CD8-positive, alpha-beta memory T cell (primary cell): ENCODE results near the gene RNU1-3. TPM values are rescaled to one million over a fixed set of nuclear protein-coding genes. Genes with fewer than 3 reads are reported as not detected.
"Not testable (repeated sequence)": the region's sequence is repeated elsewhere in the genome, so short reads cannot be mapped to it uniquely, and the experiment has no call there.

Experiments
- CTCF ChIA-PET: fragments of 350-600 bp; sonication (Branson Sonifier 250); formaldehyde crosslinking; loops from one replicate; lab custom pipeline; 2021; ENCODE audit warnings: antibody characterized with exemption; lab: Charles Lee
- POLR2A ChIA-PET: fragments of 350-600 bp; sonication (Branson Sonifier 250); formaldehyde crosslinking; loops from one replicate; lab custom pipeline; 2021; ENCODE audit warnings: antibody characterized with exemption; lab: Charles Lee
- DNase-seq, 5 donors: peaks; one replicate each; pipeline versions ENCODE4 v3.0.0 to v3.0.0-alpha.2; 2020 to 2022; ENCODE audit warnings: mixed read lengths in 1 of 5
- H3K27ac ChIP-seq: one replicate; pipeline ENCODE4 v1.7.0; 2013; ENCODE audit warnings: low read depth, mild to moderate bottlenecking, low read length, moderate library complexity
- H3K27me3 ChIP-seq: 2 replicates; pipeline ENCODE4 v1.7.0; 2013; ENCODE audit warnings: low read length, mild to moderate bottlenecking; ENCODE audit not compliant: insufficient read depth, poor library complexity, severe bottlenecking
- H3K36me3 ChIP-seq: 2 replicates; pipeline ENCODE4 v1.7.0; 2013; ENCODE audit warnings: mild to moderate bottlenecking, low read length, moderate library complexity; ENCODE audit not compliant: insufficient read depth
- H3K4me1 ChIP-seq: 2 replicates; pipeline ENCODE4 v1.7.0; 2013; ENCODE audit warnings: mild to moderate bottlenecking, low read length, moderate library complexity; ENCODE audit not compliant: insufficient read depth
- H3K4me3 ChIP-seq: 2 replicates; pipeline ENCODE4 v1.7.0; 2013; ENCODE audit warnings: mild to moderate bottlenecking, low read length
- H3K9me3 ChIP-seq: 2 replicates; pipeline ENCODE4 v1.7.0; 2013; ENCODE audit warnings: mild to moderate bottlenecking, low read length
- H3K27ac Mint-ChIP-seq, 8 donors: one replicate each; pipeline ENCODE4 v1.8.0; 2020 to 2021; ENCODE audit warnings: mixed read lengths in 8 of 8, mild to moderate bottlenecking in 6 of 8, inconsistent platforms in 3 of 8, moderate library complexity in 3 of 8
- H3K27me3 Mint-ChIP-seq, 2 donors: one replicate each; pipeline ENCODE4 v1.8.0; 2020 to 2021; ENCODE audit warnings: mixed read lengths in 2 of 2, mild to moderate bottlenecking in 1 of 2, moderate library complexity in 1 of 2
- H3K36me3 Mint-ChIP-seq, 3 donors: one replicate each; pipeline ENCODE4 v1.8.0; 2020 to 2021; ENCODE audit warnings: mixed read lengths in 3 of 3, inconsistent platforms in 1 of 3, mild to moderate bottlenecking in 1 of 3
- H3K4me1 Mint-ChIP-seq, 3 donors: one replicate each; pipeline ENCODE4 v1.8.0; 2020 to 2021; ENCODE audit warnings: mixed read lengths in 3 of 3, inconsistent platforms in 1 of 3, mild to moderate bottlenecking in 1 of 3
- H3K4me3 Mint-ChIP-seq, 7 donors: one replicate each; pipeline ENCODE4 v1.8.0; 2020 to 2021; ENCODE audit warnings: mixed read lengths in 7 of 7, mild to moderate bottlenecking in 6 of 7, moderate library complexity in 4 of 7, inconsistent platforms in 2 of 7
- H3K9me3 Mint-ChIP-seq, 5 donors: one replicate each; pipeline ENCODE4 v1.8.0; 2020 to 2022; ENCODE audit warnings: mixed read lengths in 5 of 5, mild to moderate bottlenecking in 3 of 5, moderate library complexity in 2 of 5, inconsistent platforms in 1 of 5
- polyA plus RNA-seq: library from polyadenylated mRNA; unstranded; fragments of 300-500 nt; fragmentation: Illumina TruSeq; gene quantifications from one replicate; pipeline ENCODE4 v1.2.3, GENCODE V29; 2021
- total RNA-seq, 2 experiments: library from RNA; stranded (reverse); gene quantifications; one replicate each; pipeline ENCODE4 v1.2.3, GENCODE V29; 2021

Gene RNU1-3
- total and polyA plus RNA-seq, 3 experiments from 2014 or later, result 1,293 to 1,300 TPM; not detected in 1

DNA sequence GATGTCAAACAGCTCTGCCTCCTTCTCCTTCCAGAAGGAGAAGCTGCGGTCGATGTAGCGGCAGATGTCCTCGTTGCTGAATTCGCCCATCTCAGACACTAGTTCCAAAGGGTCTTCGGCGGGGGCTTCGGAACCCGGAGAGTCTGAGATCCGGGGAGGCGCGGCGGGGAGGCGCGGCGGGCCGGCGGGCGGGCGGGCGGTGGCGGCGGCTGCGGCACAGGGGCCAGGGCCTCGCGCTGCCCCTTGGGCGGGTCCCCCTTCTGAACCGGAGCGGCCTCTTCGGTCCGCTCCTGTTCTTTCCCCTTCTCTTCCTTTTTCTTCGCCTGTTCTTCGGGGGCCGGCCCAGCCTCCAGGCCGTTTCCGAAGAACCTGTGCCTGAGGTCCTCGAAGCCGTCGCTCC lies 25.5 kb upstream of the RNU1-3 start:
- H3K4me3 ChIP-seq, H3K36me3 ChIP-seq, H3K27ac Mint-ChIP-seq, H3K4me3 Mint-ChIP-seq, H3K4me1 ChIP-seq, H3K27me3 ChIP-seq, H3K27me3 Mint-ChIP-seq, H3K9me3 ChIP-seq, H3K4me1 Mint-ChIP-seq, POLR2A ChIA-PET, H3K9me3 Mint-ChIP-seq, H3K36me3 Mint-ChIP-seq, H3K27ac ChIP-seq: not testable (repeated sequence)
- DNase-seq, result peak in 1 of 5 donors; percentile 22
- CTCF ChIA-PET, result interaction anchor here (1.0 to 2.0 kb wide), 2 partner anchors 15 to 17 kb away, joined by 3 to 5 read pairs; no protein-coding TSS in a partner anchor

DNA sequence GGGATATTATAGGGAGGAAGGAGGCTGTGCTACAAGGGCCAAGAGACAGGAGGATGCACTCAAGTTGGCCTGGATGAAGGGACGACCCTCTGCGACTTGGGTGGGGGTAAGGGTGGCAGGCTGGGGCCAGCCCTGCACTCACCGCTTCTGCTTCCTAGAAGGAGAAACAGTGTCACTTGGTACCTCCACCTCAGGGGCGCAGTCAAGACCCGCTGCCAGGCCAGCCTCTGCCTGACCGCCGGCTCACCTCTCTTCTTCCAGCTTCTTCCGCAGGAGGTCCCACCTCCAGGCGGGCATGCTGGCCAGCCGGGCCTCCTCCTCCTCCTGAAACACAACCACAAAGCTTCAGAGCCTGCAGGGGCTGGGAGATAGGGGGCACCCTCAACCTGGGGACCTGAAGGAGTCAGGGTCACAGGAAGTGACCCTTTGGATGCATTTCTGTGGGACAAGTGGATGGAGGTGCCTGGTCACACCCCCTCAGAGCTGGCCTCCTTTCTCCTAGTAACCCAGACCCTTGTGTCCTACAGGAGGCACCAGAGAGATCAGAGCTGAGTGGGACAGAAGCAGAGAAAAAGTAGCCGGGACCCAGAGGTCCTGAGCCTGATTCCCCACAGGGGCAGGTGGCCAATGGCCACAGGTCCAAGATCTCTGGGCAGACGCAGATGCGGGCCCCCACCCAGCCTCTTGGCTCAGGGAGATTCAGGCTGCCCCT lies 24.4 kb upstream of the RNU1-3 start:
- H3K36me3 Mint-ChIP-seq, H3K4me1 Mint-ChIP-seq, H3K27me3 ChIP-seq, H3K27me3 Mint-ChIP-seq, H3K4me1 ChIP-seq, POLR2A ChIA-PET, H3K4me3 ChIP-seq, H3K27ac Mint-ChIP-seq, H3K27ac ChIP-seq, H3K36me3 ChIP-seq, H3K9me3 ChIP-seq, H3K9me3 Mint-ChIP-seq, H3K4me3 Mint-ChIP-seq: not testable (repeated sequence)
- DNase-seq, result peak in 1 of 5 donors; percentile 19
- CTCF ChIA-PET, result interaction anchor here (2.0 kb wide), 1 partner anchor 18 kb away, joined by 5 read pairs; no protein-coding TSS in a partner anchor

DNA sequence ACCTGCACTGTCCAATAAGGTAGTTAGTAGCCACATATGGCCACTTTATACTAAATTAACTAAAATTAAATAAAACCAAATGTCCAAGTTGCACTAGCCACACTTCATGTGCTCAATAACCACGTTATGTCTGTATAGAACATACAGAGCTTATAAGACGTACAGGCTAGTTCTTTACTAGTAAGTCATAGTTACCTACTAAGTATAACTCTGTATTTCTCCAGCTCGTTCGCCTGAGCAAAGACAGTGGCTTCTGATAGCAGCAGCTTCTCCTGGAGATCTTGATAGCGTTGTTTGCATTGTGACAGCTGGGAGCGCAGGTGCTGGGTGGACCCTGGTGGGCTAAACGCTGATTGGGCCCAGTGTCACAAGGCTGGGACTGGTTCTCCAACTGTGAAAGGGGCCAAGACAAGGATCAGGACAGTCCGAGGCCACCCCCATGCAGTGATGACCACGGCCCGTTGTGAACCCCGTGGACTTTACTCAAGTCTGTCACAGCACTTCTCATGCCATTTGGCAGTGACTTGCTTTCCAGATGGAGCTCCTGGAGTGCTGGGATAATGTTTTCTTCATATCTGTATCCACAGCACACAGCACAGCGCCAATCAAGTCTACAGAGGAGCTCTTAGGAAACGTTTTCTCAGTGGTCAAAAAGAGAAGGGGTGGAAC lies 20.5 kb upstream of the RNU1-3 start:
- POLR2A ChIA-PET, H3K9me3 ChIP-seq, DNase-seq, H3K9me3 Mint-ChIP-seq, H3K4me1 Mint-ChIP-seq, H3K36me3 Mint-ChIP-seq, H3K4me1 ChIP-seq, H3K27ac Mint-ChIP-seq, H3K4me3 Mint-ChIP-seq, H3K4me3 ChIP-seq, H3K27me3 Mint-ChIP-seq, H3K36me3 ChIP-seq, H3K27me3 ChIP-seq, H3K27ac ChIP-seq: not testable (repeated sequence)
- CTCF ChIA-PET, result interaction anchor here (0.7 kb wide), 1 partner anchor 22 kb away, joined by 4 read pairs; no protein-coding TSS in a partner anchor

DNA sequence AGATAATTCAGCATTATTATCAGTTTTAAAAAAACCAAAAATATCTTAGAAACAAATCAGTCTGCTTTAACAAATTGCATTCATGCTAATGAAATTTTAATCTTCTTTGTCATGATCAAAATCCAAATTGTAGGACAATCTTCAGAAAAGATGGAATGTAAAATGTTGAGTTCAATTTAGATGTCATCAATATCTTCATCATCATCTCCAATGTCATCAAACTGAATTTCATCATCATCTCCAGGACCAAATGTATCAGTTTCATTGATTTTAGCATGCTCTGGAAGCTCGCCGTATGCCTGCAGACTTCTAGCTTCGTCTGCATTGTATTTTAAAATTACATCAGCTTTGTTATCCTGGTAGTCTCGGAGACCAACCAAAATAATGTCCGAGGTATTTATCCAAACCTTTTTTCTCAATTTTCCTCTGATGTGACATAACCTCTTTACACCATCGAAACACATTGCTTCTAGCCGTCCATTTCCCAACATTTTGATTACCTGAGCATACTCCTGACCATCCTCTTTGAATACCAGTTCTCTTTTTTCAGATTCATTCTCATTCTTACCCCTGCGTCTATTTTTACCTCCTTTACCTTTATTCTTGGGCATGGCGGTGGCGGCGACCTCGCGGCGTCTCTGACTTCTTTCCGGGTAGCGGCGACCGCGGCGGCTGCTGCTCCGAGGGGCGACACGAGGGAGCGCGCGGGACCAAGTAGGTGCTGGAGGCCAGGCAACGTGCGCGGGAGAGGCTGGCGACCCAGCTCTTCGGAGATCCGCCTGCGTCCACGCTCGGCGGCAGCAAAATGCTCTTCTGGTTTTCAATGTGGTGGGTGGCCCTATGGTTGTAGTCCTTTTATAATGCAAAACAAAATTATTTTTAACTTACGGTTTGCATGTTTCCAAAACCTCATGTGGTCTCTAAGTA lies 19.0 kb upstream of the RNU1-3 start:
- H3K36me3 Mint-ChIP-seq, H3K9me3 ChIP-seq, H3K4me1 Mint-ChIP-seq, CTCF ChIA-PET, H3K27ac ChIP-seq, H3K27me3 ChIP-seq, H3K27me3 Mint-ChIP-seq, H3K4me3 ChIP-seq, POLR2A ChIA-PET, H3K4me1 ChIP-seq, H3K36me3 ChIP-seq, H3K27ac Mint-ChIP-seq, DNase-seq, H3K9me3 Mint-ChIP-seq: not testable (repeated sequence)
- peak overlapping the region in 4 of 7 donors; percentile 5 to 58 (median 38) for H3K4me3 Mint-ChIP-seq

DNA sequence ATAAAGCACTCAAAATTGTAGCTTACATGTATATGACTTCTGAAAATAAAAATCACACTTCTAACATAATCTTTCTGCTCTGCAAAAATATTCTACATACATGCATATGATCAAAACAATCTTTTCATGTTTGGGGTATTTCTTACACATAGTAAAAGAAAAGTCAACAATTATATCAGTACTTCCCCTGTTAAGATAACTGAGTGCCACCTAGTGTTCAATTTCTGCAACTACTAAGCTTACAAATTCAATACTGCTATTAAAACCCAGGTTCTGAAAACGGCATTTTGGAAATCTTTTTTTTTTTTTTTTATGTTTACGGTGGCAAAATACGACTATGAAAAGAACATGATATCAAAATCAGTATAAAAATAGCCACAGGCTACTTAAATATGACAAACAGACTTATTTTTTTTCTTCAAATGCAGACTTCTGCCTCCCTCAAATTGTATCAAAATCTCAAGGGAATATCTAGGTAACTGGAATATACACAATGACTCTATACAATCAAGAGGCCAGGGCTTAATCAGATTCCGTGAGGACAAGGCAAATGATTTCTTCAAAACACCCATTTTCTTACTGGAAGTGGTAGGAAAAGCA lies 18.1 kb upstream of the RNU1-3 start:
- peaks cover 5 to 13% of the 10 kb centered on the region in 2 donors for H3K27me3 Mint-ChIP-seq
- CTCF ChIA-PET, H3K4me1 ChIP-seq, H3K36me3 Mint-ChIP-seq, H3K4me3 ChIP-seq, H3K27ac Mint-ChIP-seq, H3K36me3 ChIP-seq, DNase-seq, H3K4me3 Mint-ChIP-seq, H3K9me3 Mint-ChIP-seq, POLR2A ChIA-PET, H3K4me1 Mint-ChIP-seq, H3K27ac ChIP-seq, H3K9me3 ChIP-seq, H3K27me3 ChIP-seq: not testable (repeated sequence)

DNA sequence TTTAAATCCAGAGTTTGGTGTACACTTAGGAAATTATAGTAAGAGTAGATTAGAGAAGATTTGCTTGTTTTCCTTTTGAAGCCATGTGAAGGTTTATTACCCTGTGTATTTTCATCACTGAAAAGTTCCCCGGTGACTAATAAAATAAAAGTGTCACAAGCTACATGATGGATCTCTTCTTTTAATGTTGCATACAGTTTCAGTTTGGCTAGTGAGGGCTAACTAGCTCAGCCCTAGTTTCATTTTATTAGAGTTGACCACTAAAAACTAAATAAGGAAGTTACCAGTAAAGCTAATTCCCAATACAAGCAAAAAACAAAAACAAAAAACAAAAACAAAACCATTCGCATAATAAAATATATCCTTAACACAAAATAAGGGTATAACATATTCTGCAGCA lies 17.4 kb upstream of the RNU1-3 start:
- H3K9me3 Mint-ChIP-seq, H3K36me3 ChIP-seq, POLR2A ChIA-PET, H3K4me3 ChIP-seq, H3K27ac Mint-ChIP-seq, H3K27ac ChIP-seq, H3K4me1 ChIP-seq, DNase-seq, H3K4me1 Mint-ChIP-seq, H3K4me3 Mint-ChIP-seq, H3K27me3 ChIP-seq, CTCF ChIA-PET, H3K36me3 Mint-ChIP-seq, H3K9me3 ChIP-seq: not testable (repeated sequence)
- peaks cover 5 to 13% of the 10 kb centered on the region in 2 donors for H3K27me3 Mint-ChIP-seq

DNA sequence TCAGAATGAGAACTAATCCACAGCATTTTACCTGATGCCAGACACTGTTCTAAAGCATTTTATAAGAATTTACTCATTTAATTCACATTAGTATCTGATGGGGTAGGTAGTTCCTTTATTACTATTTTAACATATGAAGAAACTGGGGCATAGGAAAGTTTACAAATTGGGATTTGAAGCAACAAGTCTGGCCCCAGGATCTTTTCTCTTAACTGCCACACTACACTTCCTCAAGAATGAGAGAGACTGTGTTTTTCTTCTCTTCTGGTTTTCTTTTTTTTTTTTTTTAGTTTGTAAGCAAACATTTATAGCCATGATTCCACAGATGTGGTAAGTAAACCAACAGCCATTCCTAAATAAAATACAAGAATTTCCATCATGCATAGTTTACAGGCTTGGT lies 16.1 kb upstream of the RNU1-3 start:
- CTCF ChIA-PET, H3K9me3 ChIP-seq, DNase-seq, H3K27ac ChIP-seq, POLR2A ChIA-PET, H3K36me3 Mint-ChIP-seq, H3K4me1 ChIP-seq, H3K9me3 Mint-ChIP-seq, H3K36me3 ChIP-seq, H3K4me3 ChIP-seq, H3K27me3 ChIP-seq, H3K27ac Mint-ChIP-seq, H3K4me3 Mint-ChIP-seq: not testable (repeated sequence)
- Mint-ChIP-seq H3K4me1 (peaks cover 8 to 12% (median 12%) of the 10 kb centered on the region in 3 donors), H3K27me3 (peaks cover 5 to 13% of the 10 kb centered on the region in 2 donors)

DNA sequence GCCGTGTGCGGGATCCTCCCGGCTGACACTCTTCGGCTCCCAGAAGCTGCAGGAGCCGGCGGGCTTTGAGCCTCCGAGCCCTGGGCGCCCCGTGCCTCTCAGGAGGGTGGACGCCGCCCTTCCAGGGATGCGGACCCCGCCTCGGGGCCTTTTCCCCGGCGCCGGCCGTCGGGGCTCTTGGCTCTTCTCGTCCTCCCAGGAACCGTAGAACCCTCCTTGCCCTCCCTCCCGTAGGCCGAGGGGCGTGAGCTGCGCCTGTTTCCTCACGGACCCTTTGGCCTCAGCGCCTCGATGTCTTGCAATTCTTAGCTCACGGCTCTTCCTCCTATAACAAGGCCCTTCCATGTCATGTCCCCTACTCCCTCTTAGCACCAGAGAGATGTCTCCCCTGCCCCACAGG lies 13.6 kb upstream of the RNU1-3 start:
- POLR2A ChIA-PET, DNase-seq, H3K27ac Mint-ChIP-seq, H3K4me3 Mint-ChIP-seq, H3K27ac ChIP-seq, H3K36me3 Mint-ChIP-seq, H3K27me3 ChIP-seq, H3K27me3 Mint-ChIP-seq, CTCF ChIA-PET, H3K4me1 ChIP-seq, H3K9me3 ChIP-seq, H3K36me3 ChIP-seq, H3K4me3 ChIP-seq, H3K9me3 Mint-ChIP-seq: not testable (repeated sequence)
- H3K4me1 Mint-ChIP-seq, result peaks cover 14 to 25% (median 20%) of the 10 kb centered on the region in 3 donors
